Mesenteric fat pad (tissue), 1 donor: ENCODE measurements around the gene ADGRV1. TPM values are rescaled to one million over a fixed set of nuclear protein-coding genes. Genes with fewer than 3 reads are reported as not detected.

Source experiments
- DNase-seq: peaks from one replicate; pipeline ENCODE4 v3.0.0-alpha.2; 2020; ENCODE audit warnings: low spot score
- total RNA-seq: library from RNA; stranded (reverse); fragmentation: NEBNext Ultra II Directional; extraction: Animal tissue kit (Norgen Biotek cat#: 25700); gene quantifications from one replicate; pipeline ENCODE4 v1.2.1, GENCODE V29; 2021
- donor health status: DM: yes; HTN: yes; CAD: no.

ADGRV1 gene
- total RNA-seq, 1 donor from 2014 or later = 0.16 TPM

GRCh38 chr5:90865180-90865579, 306.6 kb downstream of the ADGRV1 start:
- DNase-seq = no peak

- DNase-seq = no peak
These were observed 307.7 kb downstream of the ADGRV1 start for GRCh38 chr5:90866333-90866732.

GRCh38 chr5:90866915-90867731, 308.5 kb downstream of the ADGRV1 start:
- no peak for DNase-seq

- no peak for DNase-seq
These were observed 310.2 kb downstream of the ADGRV1 start for GRCh38 chr5:90868799-90869198.

GRCh38 chr5:90871391-90871991, 312.9 kb downstream of the ADGRV1 start:
- DNase-seq = no peak

- DNase-seq = no peak
These were observed 314.5 kb downstream of the ADGRV1 start for GRCh38 chr5:90873033-90873517.

GRCh38 chr5:90874066-90874465, 315.5 kb downstream of the ADGRV1 start:
- DNase-seq = no peak

- DNase-seq = no peak
These were observed 316.9 kb downstream of the ADGRV1 start for GRCh38 chr5:90875456-90875855.

- no peak for DNase-seq
These were observed 317.8 kb downstream of the ADGRV1 start for GRCh38 chr5:90876366-90876765.

GRCh38 chr5:90877049-90877448, 318.5 kb downstream of the ADGRV1 start:
- no peak for DNase-seq

GRCh38 chr5:90878081-90878480, 319.5 kb downstream of the ADGRV1 start:
- DNase-seq = no peak

GRCh38 chr5:90878549-90879196, 320.1 kb downstream of the ADGRV1 start:
- DNase-seq = no peak

- DNase-seq = no peak
These were observed 323.1 kb downstream of the ADGRV1 start for GRCh38 chr5:90881626-90882150.

GRCh38 chr5:90882448-90882847, 323.9 kb downstream of the ADGRV1 start:
- no peak for DNase-seq

GRCh38 chr5:90885180-90885868, 326.7 kb downstream of the ADGRV1 start:
- DNase-seq = no peak

GRCh38 chr5:90886381-90886780, 327.8 kb downstream of the ADGRV1 start:
- no peak for DNase-seq

GRCh38 chr5:90888511-90889324, 330.1 kb downstream of the ADGRV1 start:
- DNase-seq = no peak

GRCh38 chr5:90889325-90889600, 330.7 kb downstream of the ADGRV1 start:
- no peak for DNase-seq

- DNase-seq = no peak
These were observed 331.6 kb downstream of the ADGRV1 start for GRCh38 chr5:90890180-90890579.

- DNase-seq = no peak
These were observed 336.3 kb downstream of the ADGRV1 start for GRCh38 chr5:90894866-90895420.
